HG02970 (cell line): ENCODE data around the gene RAB37.

ENCODE experiments used
- ATAC-seq: cut with Tn5 transposase; IDR thresholded peaks from one replicate; pipeline ENCODE4 v1.9.1; 2021; ENCODE audit warnings: mild to moderate bottlenecking, moderate library complexity, moderate number of reproducible peaks; ENCODE audit not compliant: unreplicated experiment, low FRiP score

Gene RAB37

GRCh38 chr17:74776044-74776962 lies 39.2 kb downstream of the RAB37 start, which contains the start of gene NAT9:
Gene NAT9 (minus strand): TSS chr17:74776345. CDS start chr17:74775698, 647 bp downstream.
- ATAC-seq: peak; percentile 75

DNA sequence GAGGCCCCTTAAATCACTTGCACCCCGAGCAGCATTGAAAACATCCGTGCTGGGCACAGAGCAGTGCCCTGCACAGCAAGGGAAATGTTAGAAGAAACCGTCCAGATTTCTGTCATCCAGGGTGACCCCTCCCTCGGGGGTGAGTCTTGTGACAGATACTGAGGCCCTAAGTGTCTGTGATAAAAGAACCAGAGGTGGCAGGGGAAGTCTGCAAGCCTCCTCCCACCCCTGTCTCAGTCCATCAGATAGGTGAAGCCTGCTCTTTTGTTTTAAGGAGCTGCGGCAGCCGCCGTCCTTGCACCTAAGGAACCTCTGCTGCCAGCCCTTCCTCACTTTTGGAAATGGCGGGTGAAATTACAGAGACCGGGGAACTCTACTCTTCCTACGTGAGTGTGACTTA lies 39.9 kb downstream of the RAB37 start:
- ATAC-seq: no peak

GRCh38 chr17:74777901-74778515 lies 41.0 kb downstream of the RAB37 start:
- ATAC-seq: no peak

GRCh38 chr17:74778960-74779359 lies 41.9 kb downstream of the RAB37 start:
- no peak for ATAC-seq

- ATAC-seq: no peak
Observed at GRCh38 chr17:74779501-74779900, 42.4 kb downstream of the RAB37 start.

DNA sequence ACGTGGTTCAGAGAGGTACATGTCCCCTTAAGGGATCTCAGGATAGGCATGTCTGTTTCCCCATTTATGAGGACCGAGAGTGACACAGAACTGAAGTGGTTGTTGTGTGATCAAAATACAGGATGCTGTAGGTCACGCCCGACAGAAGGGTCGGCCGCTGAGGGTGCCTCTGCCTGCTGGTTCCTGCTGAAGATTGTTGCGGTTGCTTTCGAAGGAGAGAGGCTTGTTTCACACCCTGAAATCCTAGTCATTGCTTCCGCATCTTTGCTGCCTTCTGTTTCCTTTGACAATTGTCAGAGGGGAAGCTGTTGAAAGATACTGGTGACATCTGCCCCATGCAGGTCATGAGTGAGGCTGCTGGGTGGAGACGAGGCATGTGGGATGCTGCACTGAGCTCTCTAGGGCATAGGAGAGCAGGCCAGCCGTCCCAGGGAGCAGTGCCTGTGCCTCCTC lies 42.9 kb downstream of the RAB37 start:
- ATAC-seq: no peak

DNA sequence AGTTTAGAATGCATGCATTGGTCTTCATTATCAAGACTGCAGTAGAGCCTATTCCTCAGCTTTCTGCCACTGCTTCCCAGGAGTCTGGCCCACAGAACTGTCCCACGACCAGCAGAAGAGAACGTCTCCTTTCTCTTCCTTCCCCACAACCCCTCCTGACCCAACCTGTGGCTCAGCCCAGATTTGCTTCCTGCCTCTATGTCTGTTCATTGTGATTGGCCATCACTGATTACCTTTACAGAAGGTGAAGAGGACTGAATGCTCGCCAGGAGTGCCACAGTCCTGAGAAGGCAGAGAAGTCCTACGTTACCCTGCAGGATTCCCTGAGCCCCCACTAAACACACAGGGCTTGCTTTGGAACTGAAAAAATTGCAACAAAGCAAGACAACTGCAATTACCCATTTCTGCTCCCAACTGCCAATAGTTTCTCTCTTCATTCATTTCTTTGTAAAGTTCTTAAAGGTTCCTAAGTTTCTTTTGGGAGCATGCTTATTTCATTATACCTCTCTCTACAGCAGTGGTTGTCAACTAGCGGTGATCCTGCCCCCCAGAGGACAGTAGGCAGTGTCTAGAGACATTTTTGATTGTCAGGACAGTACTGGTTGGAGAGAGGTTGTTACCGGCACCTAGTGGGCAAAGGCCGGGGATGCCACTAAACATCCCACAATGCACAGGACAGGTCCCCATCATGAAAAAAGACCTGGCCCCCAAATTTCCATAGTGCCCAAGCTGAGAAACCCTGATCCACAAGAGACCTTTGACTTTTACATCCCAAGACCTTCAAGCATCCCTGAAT lies 43.6 kb downstream of the RAB37 start:
- no peak for ATAC-seq

DNA sequence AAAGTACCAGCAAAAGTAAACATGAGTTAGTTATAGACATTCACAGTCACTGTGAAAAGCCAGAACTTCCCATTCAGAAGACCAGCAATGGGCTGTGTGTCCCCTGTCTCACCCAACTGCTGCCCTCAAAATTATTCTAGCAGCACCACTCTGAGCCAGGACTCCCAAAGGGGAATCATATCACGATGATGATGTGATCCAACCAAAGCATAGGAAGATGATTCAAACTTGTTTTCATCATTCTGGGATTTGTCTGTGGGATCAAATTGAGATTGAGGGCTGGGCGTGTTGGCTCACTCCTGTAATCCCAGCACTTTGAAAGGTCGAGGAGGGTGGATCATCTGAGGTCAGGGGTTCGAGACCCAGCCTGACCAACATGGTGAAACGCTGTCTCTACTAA lies 45.5 kb downstream of the RAB37 start:
- no peak for ATAC-seq

GRCh38 chr17:74784125-74784810 lies 47.2 kb downstream of the RAB37 start:
- no peak for ATAC-seq

DNA sequence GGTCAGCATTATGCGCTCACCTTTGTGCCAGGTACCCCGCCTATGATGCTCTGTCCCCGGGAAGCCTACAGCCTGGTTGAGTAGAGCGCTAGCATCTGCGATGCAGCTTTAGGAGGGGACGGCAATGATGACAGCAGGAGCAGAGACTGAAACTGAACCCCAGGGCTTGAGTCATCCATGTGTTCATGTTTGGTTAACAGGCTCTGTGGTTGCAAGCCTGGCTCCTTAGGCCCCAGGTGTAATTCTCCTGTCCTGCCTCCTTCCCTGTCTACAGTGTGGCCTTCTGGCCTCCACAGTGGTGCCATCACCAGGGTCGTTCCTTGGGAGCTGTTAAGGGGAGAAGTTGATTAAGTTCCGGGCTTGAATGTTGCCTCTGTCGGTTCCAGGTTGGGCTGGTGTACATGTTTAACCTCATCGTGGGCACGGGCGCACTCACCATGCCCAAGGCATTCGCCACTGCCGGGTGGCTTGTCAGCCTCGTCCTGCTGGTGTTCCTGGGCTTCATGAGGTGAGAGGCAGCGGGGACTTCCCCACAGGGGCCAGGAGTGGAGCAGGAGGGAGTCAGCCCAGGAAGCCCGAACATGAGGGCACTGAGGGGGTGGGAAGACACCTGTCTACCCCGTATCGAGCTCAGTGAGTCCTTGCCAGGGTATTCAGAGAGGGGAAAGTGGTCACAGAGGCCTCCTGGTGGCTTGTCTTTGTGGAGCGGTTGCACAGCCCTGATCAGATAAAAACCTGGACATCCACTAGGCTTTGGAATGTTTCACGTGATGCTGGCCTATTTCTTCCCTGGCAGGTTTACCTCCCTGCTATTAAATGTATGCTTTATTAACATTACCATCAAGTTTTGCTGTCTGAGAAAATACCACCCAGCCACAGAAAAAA lies 48.3 kb downstream of the RAB37 start:
- ATAC-seq: no peak

DNA sequence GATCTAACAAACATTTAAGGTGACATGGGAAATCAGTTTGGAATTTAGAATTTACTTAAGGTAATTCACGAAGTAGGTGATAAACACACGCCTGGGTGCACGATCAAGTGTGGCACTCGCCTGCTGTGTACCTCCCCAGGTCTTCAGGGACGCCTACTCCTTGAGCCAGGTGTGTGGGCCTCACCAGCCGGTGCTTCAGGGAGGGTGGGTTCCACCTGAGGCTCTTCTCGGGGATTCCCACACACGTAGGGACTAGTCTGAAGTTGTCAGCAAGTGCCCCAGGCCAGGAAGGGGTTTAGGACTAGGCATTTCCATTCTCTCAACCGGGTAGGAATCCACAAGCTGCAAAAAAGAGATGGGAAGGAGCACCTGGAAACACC lies 48.9 kb downstream of the RAB37 start:
- no peak for ATAC-seq

DNA sequence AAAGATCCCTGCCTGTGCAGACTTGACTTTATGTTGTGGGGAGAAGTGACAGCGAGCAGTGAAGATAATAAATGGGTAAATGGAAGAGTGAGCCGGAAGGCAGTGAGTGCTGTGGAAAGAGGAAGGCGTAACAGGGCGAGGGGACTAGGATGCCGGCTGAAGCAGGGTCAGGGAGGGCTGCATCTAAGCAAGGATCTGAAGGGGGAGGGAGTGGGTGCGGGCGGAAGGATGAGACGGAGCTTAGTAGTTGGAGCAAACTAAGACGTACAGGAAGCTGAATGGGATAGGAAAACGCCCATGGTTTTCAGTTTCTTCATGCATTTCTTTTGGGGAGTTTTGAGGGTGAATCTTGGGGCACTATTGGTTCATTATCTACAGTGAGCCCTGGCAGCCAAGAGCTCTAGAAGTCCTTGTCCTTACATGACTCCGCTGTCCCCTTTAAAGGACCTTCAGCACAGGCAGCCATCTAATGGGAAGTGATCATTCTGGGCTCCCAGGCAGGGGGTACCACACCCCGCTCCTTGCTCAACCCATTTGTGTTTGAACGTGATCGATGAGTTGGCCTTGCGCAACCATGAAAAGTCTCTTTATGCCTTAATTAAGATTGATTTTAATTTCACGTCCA lies 49.5 kb downstream of the RAB37 start:
- no peak for ATAC-seq

- no peak for ATAC-seq
Observed at GRCh38 chr17:74790161-74791058, 53.4 kb downstream of the RAB37 start.

GRCh38 chr17:74792586-74793105 lies 55.6 kb downstream of the RAB37 start:
- ATAC-seq: no peak

- no peak for ATAC-seq
Observed at GRCh38 chr17:74795327-74796020, 58.4 kb downstream of the RAB37 start.

GRCh38 chr17:74796211-74796610 lies 59.2 kb downstream of the RAB37 start:
- no peak for ATAC-seq

DNA sequence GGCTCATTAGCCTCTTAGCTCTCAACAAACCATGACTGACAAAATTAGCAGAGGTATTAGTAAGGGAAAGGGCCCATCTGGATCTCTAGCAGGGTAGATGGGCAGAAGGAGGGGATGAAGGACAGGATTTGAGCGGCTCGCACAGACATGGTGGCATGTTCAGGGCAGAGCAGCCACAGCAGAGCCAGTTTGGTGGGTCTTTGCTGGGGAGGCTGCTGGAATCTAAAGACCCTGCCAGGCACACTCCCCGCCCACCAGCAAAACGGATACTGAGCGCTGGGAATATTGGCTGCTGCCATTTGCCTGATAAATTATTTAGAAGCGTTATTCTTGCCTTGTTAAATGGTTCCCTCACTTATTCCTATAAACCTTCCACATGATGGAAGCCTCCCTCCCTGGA lies 59.8 kb downstream of the RAB37 start:
- ATAC-seq: no peak
